Measurements from ENCODE around the gene ANKRD55. TPM values are rescaled to one million over a fixed set of nuclear protein-coding genes. Genes with fewer than 3 reads are reported as not detected.
"Not testable (repeated sequence)": the region's sequence is repeated elsewhere in the genome, so short reads cannot be mapped to it uniquely, and the experiment has no call there.

Gene ANKRD55
- not detected in 2 replicates for polyA plus RNA-seq (2014; cell fraction: cytosol; rRNA removed)
- polyA plus RNA-seq (2014; cell fraction: nucleus; rRNA removed), result not detected in 2 replicates

DNA sequence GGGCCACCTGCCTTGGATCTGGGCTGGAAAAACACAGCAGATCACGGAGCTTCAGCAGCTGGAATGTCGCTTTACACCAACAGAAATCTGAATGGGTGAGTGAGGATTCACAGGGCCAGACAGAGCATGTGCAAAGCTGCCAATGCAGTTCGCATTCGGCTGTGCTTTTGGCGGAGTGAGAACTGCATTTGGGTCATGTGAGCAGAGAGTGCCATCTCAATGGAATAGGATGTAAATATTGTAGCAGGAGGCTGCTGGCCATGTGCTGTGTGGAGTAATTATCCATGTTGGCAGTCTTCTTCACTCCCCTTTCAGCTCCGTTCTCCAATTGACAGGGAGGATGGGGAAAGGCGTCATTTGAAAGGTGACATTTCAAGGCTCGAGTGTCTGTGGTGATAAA is at the start of gene ANKRD55:
ANKRD55 (minus strand) TSS at position 101 of the 400 bp plus-strand sequence. CDS start 417 bp downstream, outside the sequence.
- DNase-seq (ENCODE audit: low spot score), result no peak

DNA sequence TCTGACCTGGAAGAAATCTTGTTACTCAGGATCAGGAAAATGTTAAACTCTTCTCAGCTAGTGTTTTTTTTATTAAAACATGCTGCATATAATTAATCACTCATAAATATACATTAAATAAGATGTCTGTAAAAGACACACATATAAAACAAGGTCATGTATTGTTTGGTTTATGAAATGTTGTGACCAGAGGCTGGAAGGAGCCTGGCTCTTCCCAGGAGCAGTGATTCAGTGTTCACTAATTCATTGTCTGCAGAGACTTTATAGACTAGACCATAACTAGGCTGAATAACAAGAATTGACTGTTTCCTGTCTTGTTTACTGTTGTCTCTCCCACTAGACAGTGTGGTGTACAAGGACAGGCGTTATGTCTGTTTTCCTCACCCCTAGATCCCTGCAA is 49.1 kb upstream of the ANKRD55 start:
- DNase-seq (ENCODE audit: low spot score), result no peak

DNA sequence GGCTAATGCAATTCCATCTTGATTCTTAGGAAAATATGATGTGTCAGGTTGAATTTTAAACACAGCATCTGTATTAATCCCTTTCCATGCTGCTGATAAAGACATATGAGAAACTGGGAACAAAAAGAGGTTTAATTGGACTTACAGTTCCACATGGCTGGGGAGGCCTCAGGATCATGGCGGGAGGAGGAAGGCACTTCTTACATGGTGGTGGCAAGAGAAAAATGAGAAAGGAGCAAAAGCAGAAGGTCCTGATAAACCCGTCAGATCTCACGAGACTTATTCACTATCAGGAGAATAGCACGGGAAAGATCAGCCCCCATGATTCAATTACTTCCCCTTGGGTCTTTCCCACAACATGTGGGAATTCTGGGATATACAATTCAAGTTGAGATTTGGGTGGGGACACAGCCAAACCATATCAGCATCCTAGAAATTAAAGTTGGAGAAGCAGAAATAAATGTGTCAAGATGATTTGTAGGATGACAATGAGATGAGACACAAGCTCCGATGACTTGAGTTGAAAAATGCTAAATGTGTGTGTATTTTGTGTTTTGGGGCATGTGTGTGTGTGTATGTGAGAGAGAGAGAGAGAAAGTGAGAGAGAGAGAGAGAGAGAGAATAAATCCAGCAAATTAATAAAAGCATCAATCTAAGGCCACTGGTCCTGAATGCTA is 48.5 kb upstream of the ANKRD55 start:
- DNase-seq (ENCODE audit: low spot score), result no peak

DNA sequence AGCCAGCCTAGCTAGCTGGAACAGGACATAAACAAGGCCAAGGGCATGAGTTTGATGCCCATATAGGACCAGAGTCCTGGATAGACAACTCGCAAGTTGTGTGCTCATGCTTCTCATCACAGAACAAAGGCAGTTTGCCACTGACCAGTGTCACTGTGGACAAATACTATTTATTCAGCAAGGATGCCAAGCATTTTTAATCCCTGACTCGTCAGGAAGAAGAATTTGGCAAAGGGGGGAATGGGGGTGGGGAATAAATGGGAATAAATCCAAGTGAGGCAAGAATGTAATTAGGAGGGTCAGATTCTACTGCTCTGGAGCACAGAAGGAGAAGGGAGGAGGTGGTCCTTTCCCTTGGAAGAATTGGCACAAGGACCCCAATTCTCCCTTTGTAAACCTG is 46.8 kb upstream of the ANKRD55 start:
- DNase-seq (ENCODE audit: low spot score), result no peak

GRCh38 chr5:56279291-56279690 is 46.2 kb upstream of the ANKRD55 start:
- DNase-seq (ENCODE audit: low spot score), result no peak

GRCh38 chr5:56278335-56278753 is 45.2 kb upstream of the ANKRD55 start:
- no peak for DNase-seq (ENCODE audit: low spot score)

GRCh38 chr5:56277573-56277972 is 44.4 kb upstream of the ANKRD55 start:
- no peak for DNase-seq (ENCODE audit: low spot score)

DNA sequence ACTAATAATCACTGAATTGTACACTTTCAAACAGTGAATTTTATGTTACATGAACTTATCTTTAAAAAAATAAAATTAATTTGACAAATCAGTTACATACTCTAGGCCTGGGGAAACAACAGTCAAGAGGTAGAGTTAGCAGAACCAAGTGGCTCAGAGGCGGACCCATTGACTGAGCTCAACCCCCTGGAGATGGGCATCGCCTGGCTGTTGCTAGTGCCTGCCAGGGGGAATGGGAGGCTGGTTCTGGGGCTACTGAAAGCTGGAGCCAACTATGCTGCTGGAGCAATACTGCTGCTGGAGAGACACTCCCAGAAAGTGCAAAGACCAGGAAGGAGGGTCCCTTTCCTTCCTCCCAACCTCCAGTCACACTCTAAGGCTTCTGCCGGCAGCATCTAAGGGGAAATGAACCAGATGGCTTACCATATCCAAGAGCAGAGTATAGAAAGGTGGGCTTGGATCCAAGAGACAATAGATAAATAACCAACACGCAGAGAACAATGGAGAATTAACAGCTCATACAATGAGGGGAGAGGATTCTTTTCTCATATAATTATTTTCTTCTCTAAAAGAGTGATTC is 40.3 kb upstream of the ANKRD55 start:
- no peak for DNase-seq (ENCODE audit: low spot score)

- no peak for DNase-seq (ENCODE audit: low spot score)
Observed at GRCh38 chr5:56272765-56273164, 39.6 kb upstream of the ANKRD55 start.

DNA sequence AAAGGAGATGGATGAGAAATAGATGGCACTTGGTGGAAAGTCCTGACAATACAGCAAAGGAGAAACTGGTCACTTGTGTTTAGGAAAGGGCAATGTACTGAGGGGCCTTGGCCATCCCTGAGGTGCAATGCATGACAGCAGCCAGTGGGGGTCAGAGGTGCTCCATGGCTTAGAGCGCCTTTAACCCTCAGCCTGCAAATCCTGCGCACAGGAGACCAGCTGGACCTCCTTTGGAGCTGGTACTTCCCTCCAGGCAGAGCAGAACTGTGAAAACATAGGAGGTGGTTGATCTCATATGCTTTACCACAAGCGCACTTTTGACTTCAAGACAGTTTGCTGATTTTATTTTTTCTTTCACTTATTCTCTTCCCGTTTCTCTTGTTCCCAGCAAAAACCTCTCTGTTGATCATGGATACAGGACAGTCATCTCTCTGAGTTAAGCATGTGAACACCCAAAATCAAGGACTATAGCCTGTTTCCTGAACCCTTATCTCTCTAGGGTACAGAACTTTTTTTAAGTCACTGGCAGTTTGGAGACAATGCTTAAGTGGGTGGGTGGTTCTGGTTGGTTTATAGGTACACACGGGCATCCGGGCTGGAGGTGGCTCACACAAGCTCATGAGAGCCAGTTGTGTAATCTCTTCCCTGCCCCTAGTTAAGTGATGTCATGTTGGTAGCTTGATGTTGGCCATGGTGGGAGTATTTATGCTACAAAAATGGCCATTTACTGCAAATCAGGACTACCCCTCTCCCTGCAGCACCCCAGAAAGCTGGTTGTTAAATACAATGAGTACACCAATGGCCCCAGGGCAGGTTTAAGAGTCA is 37.6 kb upstream of the ANKRD55 start:
- peak; percentile 64 for DNase-seq (ENCODE audit: low spot score)

DNA sequence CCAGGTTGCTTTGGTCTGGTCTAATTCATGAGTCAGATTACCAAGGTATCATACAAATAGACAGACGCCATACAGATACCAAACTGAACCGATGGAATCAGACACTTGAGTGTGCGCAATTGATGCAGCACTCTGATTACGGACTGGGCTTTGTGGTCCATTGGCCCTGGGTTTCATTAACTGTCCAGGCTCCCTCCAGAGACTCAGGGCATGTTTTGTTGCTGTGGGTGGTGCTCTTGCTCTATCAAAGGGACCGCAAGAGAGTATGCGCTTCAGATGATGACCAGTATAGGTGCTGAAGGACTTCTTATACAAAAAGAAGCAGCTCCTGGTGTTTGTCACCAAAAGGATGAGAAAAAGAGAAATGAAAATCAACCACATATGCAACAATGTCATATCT is 36.9 kb upstream of the ANKRD55 start:
- peak; percentile 15 for DNase-seq (ENCODE audit: low spot score)

GRCh38 chr5:56269216-56269927 is 36.2 kb upstream of the ANKRD55 start:
- DNase-seq (ENCODE audit: low spot score), result peak; percentile 20

GRCh38 chr5:56268707-56269106 is 35.6 kb upstream of the ANKRD55 start:
- not testable (repeated sequence) for DNase-seq (ENCODE audit: low spot score)

DNA sequence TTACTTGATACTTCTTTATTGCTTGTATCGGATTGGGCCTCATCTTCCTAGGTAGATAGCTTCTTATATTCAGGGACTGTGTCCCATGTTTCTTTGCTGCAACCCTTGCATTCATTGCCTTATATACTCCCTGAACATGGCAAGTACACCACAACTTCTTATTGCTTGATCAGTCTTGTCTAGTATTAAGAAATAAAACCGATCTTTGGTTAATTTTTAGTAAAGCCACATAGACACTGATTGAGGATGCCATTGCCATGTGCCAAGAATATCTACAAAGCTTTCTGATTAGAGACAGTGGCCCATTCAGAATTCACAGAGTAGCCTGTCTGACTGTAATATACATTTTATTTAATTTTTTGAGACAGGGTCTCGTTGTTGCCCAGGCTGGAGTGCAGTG is 34.7 kb upstream of the ANKRD55 start:
- no peak for DNase-seq (ENCODE audit: low spot score)

- peak; percentile 25 for DNase-seq (ENCODE audit: low spot score)
Observed at GRCh38 chr5:56264417-56265025, 31.4 kb upstream of the ANKRD55 start.

GRCh38 chr5:56262279-56262678 is 29.1 kb upstream of the ANKRD55 start:
- no peak for DNase-seq (ENCODE audit: low spot score)

GRCh38 chr5:56259002-56259511 is 25.9 kb upstream of the ANKRD55 start:
- no peak for DNase-seq (ENCODE audit: low spot score)

- DNase-seq (ENCODE audit: low spot score), result not testable (repeated sequence)
Observed at GRCh38 chr5:56257763-56258529, 24.8 kb upstream of the ANKRD55 start.

DNA sequence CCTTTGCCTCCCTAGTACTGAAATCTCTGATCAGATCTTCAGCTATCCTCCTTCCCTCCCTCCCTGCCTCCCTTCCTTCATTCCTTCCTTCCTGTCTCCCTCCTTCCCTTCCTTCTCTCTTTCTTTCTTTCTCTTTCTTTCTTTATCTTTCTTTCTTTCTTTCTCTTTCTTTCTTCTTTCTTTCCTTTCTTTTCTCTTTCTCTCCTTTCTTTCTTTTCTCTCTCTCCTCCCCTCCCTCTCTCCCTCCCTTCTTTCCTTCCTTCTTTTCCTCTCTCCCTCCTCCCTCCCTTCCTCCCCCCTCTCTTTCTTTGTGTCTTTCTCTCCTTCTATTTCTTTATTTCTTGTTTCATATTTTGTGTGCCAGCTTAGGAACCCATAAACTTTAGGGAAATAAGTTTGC is 23.9 kb upstream of the ANKRD55 start:
- DNase-seq (ENCODE audit: low spot score), result no peak

DNA sequence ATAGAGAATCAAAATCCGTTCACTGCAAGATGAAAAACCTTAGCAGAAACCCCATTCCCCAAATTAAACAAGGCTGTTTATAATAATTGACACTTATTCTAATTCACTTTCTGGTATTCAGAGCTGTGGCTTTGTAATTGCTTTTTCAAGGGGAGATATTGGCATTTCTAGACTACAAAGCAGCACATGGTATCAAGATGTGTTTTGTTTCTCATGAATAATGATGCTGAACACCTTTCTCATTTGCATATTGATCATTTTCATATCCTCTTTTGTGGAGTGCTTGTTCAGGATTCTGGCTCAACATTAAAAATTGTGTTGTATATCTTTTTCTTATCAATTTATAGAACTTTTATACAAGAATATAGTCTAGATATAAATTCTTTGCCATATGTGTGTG is 22.4 kb upstream of the ANKRD55 start:
- no peak for DNase-seq (ENCODE audit: low spot score)
